ENCODE data around the gene ZNF787. TPM values are rescaled to one million over a fixed set of nuclear protein-coding genes. Genes with fewer than 3 reads are reported as not detected.

The ZNF787 gene
- total RNA-seq, 4 donors from 2014 or later: 7.8 to 21.3 (median 14.2) TPM

GRCh38 chr19:56162258-56162657 lies 41.2 kb upstream of the ZNF787 start:
- no peaks in the 10 kb centered on the region for H3K9me3 ChIP-seq
- no peaks in the 10 kb centered on the region for H3K4me1 ChIP-seq
- H3K4me3 ChIP-seq (replicated peaks in 1 of 3): no peak overlapping the region
- H3K27ac ChIP-seq: no peak overlapping the region
- no peak for DNase-seq
- no peak for TF ChIP-seq CTCF (IDR thresholded peaks at IDR 0.05)
- no peak for TF ChIP-seq POLR2A (IDR thresholded peaks at IDR 0.05)
- peaks cover 15 to 19% of the 10 kb centered on the region in 2 donors for H3K36me3 ChIP-seq
- intact Hi-C loops (cut with DNase I): no loop called here
- H3K27me3 ChIP-seq: no peaks in the 10 kb centered on the region
- WGBS, 2 donors: 72 to 79% methylated on average over 9 of the region's 9 CpGs

- peak; percentile 73 to 74 for DNase-seq
- Histone ChIP-seq H3K4me3 (replicated peaks in 1 of 3) (no peak overlapping the region), H3K9me3 (no peaks in the 10 kb centered on the region), H3K4me1 (no peaks in the 10 kb centered on the region), H3K27ac (no peak overlapping the region), H3K36me3 (peaks cover 15 to 19% of the 10 kb centered on the region in 2 donors), H3K27me3 (no peaks in the 10 kb centered on the region)
- 70 to 77% methylated on average over 11 of the region's 11 CpGs for WGBS, 2 donors
- intact Hi-C loops (cut with DNase I): no loop called here
- TF ChIP-seq POLR2A (IDR thresholded peaks at IDR 0.05) (no peak), CTCF (IDR thresholded peaks at IDR 0.05) (no peak)
These were observed 40.4 kb upstream of the ZNF787 start for GRCh38 chr19:56161534-56161933.

GRCh38 chr19:56159622-56160271 lies 38.7 kb upstream of the ZNF787 start:
- peaks cover 20 to 29% of the 10 kb centered on the region in 2 donors for H3K36me3 ChIP-seq
- no peak overlapping the region for H3K27ac ChIP-seq
- no peak overlapping the region for H3K4me3 ChIP-seq (replicated peaks in 1 of 3)
- DNase-seq: no peak
- no peaks in the 10 kb centered on the region for H3K9me3 ChIP-seq
- TF ChIP-seq POLR2A (IDR thresholded peaks at IDR 0.05) (no peak), CTCF (IDR thresholded peaks at IDR 0.05) (no peak)
- no peaks in the 10 kb centered on the region for H3K4me1 ChIP-seq
- WGBS, 2 donors: 96 to 98% methylated on average over 57 to 69 of the region's 69 CpGs
- intact Hi-C loops (cut with DNase I): no loop called here
- H3K27me3 ChIP-seq: no peaks in the 10 kb centered on the region

GRCh38 chr19:56159009-56159559 lies 38.0 kb upstream of the ZNF787 start:
- peaks cover 20 to 29% of the 10 kb centered on the region in 2 donors for H3K36me3 ChIP-seq
- TF ChIP-seq CTCF (IDR thresholded peaks at IDR 0.05): no peak
- TF ChIP-seq POLR2A (IDR thresholded peaks at IDR 0.05): no peak

GRCh38 chr19:56158170-56158757 lies 37.2 kb upstream of the ZNF787 start:
- Histone ChIP-seq H3K4me3 (replicated peaks in 1 of 3) (no peak overlapping the region), H3K36me3 (peaks cover 20 to 29% of the 10 kb centered on the region in 2 donors), H3K4me1 (no peaks in the 10 kb centered on the region), H3K27ac (no peak overlapping the region), H3K27me3 (no peaks in the 10 kb centered on the region), H3K9me3 (no peaks in the 10 kb centered on the region)
- TF ChIP-seq POLR2A (IDR thresholded peaks at IDR 0.05): no peak
- TF ChIP-seq CTCF (IDR thresholded peaks at IDR 0.05): no peak
- WGBS, 2 donors: 97% methylated on average over 12 to 16 of the region's 16 CpGs
- intact Hi-C loops (cut with DNase I): no loop called here
- DNase-seq: no peak

More at GRCh38 chr19:56159009-56159559, 38.0 kb upstream of the ZNF787 start:
- intact Hi-C loops (cut with DNase I): no loop called here
- Histone ChIP-seq H3K4me3 (replicated peaks in 1 of 3) (no peak overlapping the region), H3K4me1 (no peaks in the 10 kb centered on the region), H3K27me3 (no peaks in the 10 kb centered on the region), H3K27ac (no peak overlapping the region), H3K9me3 (no peaks in the 10 kb centered on the region)
- DNase-seq: no peak
- 94 to 95% methylated on average over 9 of the region's 9 CpGs for WGBS, 2 donors

Measured in thyroid gland (tissue), 4 donors.